ENCODE results near the gene ZNF143.
A peak's percentile ranks its signal among the peaks of the same experiment; 100 is the strongest.
"Not testable (repeated sequence)": the region's sequence is repeated elsewhere in the genome, so short reads cannot be mapped to it uniquely, and the experiment has no call there.

Gene ZNF143

DNA sequence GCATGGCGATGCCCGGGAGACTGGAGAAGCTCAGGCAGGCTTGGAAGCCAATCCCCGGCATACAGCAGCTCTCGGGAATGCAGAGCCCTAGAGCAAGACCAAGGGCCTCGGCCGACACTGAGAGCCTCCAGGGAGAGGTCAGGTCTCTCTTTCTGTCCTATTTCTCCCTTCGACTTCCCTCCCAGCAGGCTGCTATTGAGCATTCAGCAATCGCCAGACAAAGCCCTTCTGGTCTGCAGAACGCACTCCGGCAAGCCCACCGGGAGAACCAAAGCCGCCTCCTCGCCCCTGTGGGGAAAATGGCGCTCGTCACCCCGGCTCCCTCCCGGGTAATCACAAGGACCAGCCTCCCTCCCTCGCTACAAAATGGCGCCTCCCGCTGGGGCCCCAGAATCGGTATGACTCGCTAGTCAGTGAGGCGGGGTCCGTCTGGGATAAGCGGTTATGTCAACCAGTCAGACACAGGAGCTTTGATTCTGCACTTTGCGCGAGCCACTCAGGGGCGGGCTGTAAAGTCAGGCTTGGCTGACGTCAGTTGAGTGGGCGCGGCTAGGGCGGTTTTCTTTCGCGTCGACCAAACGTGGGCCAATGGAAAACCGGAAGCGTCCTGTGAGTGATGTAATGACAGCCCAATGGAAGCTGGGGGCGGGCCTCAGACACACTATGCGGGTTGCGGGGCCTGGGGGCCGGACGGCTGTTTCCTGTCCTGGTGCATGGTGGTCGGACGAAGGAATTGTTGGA is at the start of gene ZNF143:
Gene ZNF143 (plus strand): TSS at position 691 of the 741 bp plus-strand sequence. CDS start 10,297 bp downstream, outside the sequence.
- DNase-seq, result peak; percentile 100

DNA sequence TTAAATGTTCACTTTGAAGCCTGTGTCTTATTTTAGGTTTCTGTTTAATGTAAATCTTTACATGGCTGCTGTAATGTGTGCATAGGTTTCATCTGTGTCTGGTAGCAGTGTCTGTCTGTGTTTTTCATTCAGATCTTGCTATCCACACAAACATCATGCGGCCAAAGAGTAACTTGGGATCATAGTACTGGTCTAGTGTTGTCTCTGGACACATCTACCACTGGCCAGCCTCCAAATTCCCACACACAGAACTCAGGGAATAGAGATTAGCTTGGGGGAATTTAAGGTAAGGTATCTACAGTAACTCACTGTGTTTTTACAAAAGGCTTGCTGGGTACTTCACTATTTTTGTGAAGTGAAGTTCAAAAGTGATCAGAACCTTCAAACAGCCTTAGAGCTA is 32.1 kb upstream of the ZNF143 start:
- DNase-seq, result no peak

- DNase-seq, result no peak
These were observed 22.2 kb upstream of the ZNF143 start for GRCh38 chr11:9438611-9439010.

GRCh38 chr11:9446230-9446629 is 14.6 kb upstream of the ZNF143 start:
- no peak for DNase-seq

GRCh38 chr11:9448576-9449352 is 12.0 kb upstream of the ZNF143 start:
- no peak for DNase-seq

- not testable (repeated sequence) for DNase-seq
These were observed 8.8 kb upstream of the ZNF143 start for GRCh38 chr11:9452023-9452422.

DNA sequence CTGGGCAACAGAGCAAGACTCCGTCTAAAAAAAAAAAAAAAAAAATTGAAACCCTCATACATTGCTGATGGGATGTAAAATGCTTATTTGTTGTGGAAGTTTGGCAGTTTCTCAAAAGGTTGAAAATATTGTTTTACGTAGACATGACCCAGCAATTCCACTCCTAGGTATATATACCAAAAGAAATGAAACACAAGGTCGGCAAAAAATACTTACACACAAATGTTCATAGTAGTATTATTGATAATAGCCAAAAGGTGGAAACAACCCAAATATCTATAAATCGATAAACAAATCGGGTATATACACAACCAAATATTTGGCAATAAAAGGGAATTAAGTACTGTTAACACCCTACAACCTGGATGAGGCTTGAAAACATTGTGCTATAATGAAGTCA is 5.1 kb upstream of the ZNF143 start:
- DNase-seq, result no peak

DNA sequence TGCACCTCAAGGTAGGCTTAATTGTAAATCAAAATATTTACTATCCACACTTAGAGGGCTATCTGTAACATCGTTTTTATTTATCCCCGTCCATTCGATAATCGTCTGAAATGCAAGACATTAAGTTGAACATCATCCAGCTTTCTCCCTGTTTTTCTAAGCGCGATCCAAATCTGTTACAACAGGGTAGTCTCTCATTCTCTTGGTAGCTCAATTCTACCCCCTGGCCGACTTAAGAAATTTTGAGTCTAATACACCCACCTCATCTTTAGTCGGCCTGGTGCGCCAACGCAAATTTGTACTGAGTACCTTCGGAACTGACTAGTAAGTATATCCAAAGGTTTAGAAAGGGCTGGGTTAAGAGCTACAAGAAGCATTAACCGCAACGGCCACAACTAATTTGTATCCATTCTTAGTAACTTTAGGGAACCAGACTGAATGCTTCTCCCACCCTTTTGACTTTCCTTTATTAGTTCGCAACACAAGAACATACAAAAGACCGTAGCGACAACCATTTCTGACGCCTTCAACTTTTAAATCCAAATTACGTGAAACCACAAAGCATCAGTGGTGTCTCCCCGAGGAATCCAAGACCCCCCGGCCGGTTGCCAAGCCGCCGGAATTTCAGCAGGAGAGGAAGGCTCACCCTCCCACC is 1.0 kb upstream of the ZNF143 start:
- DNase-seq, result no peak

- peak; percentile 96 for DNase-seq
These were observed 399 bp downstream of the ZNF143 start for GRCh38 chr11:9461063-9461759.

GRCh38 chr11:9461760-9462134 is 935 bp downstream of the ZNF143 start:
- DNase-seq, result peak; percentile 78

GRCh38 chr11:9462172-9462799 is 1.5 kb downstream of the ZNF143 start:
- no peak for DNase-seq

GRCh38 chr11:9462806-9463537 is 2.2 kb downstream of the ZNF143 start:
- DNase-seq, result no peak

GRCh38 chr11:9470765-9471164 is 10.0 kb downstream of the ZNF143 start:
- DNase-seq, result no peak

GRCh38 chr11:9473408-9473807 is 12.6 kb downstream of the ZNF143 start:
- peak; percentile 85 for DNase-seq

GRCh38 chr11:9479899-9480298 is 19.1 kb downstream of the ZNF143 start:
- no peak for DNase-seq

GRCh38 chr11:9489080-9489765 is 28.4 kb downstream of the ZNF143 start:
- no peak for DNase-seq

DNA sequence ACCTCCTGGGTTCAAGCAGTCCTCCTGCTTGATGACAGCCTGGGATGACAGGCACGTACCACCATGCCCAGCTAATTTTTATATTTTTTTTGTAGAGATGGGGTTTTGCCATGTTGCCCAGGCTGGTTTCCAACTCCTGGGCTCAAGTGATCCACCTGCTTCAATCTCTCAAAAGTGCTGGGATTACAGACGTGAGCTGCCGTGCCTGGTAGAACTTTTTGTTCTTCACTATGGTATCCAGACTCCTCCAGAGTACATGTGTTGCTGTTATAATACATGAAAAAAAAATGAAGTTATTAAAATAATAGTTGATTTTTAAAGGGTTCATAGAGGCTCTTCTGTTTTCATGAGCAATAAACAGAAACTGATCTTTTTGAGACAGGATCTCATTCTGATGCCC is 29.6 kb downstream of the ZNF143 start:
- DNase-seq, result no peak

DNA sequence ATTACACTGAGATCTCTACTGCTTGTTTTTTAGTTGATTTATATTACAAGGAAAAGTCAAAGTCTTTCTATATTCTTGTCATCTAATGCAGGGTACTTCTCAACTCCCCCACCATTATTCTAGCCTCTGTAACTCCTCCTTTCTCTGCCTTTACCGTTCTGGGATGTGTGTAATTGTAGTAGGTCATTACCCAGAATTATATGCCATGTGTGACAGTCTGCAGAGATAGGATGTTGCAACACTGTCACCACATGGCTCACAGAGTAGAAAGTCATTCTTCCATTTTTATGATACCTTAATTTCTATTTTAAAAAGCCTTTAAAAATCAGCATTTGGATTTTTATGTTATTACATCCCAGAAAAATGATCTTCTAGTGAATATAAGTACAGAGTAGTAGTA is 32.7 kb downstream of the ZNF143 start:
- no peak for DNase-seq

- no peak for DNase-seq
These were observed 33.5 kb downstream of the ZNF143 start for GRCh38 chr11:9494316-9494715.

DNA sequence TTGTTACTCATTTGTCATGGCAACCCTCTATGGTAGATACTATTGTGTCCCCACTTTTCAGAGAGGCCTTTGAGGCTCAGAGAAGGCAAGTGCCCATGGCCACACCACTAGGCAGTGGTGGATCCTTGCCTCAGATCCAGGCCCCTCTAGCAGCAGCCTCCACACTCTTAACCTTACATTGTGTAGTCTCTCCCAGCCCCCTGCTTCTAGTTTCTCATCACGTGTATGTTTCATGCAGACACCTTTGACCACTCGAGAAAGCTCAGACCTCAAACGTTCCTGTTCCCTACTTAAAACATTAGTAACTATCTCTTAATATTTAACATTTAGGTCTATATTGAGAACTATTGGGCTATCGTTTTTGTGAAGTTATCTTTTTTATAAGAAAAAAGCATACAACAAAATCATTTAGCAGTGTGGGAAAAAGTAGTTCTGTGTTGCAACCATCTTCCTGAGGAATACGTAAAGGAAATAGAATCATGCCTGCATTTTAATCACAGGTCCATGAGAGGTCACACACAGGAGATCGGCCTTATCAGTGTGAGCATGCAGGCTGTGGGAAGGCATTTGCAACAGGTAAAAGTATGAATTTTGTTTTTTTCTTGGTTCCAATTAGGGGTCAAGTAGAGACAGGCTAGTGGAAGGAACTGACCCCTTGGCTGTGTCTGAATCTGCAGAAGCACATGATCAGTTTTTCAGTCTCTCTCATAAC is 35.1 kb downstream of the ZNF143 start:
- DNase-seq, result no peak

All from eye (tissue), 1 donor.